ENCODE results near the gene C6orf15.

The C6orf15 gene

GRCh38 chr6:31112478-31112877, at the start of gene C6orf15:
C6orf15 (minus strand) TSS chr6:31112575; CDS start chr6:31112555, 20 bp downstream.
- no peak for DNase-seq (ENCODE audit: low spot score)

- no peak for DNase-seq (ENCODE audit: low spot score)
Observed at GRCh38 chr6:31161216-31162126, 49.1 kb upstream of the C6orf15 start.

GRCh38 chr6:31158863-31159855, 46.8 kb upstream of the C6orf15 start:
- DNase-seq (ENCODE audit: low spot score) = peak; percentile 48

- DNase-seq (ENCODE audit: low spot score) = peak; percentile 100
Observed at GRCh38 chr6:31158140-31158862, 45.9 kb upstream of the C6orf15 start, which contains the start of gene TCF19. TCF19 (plus strand) TSS chr6:31158589; CDS start chr6:31159470, 881 bp downstream.

DNA sequence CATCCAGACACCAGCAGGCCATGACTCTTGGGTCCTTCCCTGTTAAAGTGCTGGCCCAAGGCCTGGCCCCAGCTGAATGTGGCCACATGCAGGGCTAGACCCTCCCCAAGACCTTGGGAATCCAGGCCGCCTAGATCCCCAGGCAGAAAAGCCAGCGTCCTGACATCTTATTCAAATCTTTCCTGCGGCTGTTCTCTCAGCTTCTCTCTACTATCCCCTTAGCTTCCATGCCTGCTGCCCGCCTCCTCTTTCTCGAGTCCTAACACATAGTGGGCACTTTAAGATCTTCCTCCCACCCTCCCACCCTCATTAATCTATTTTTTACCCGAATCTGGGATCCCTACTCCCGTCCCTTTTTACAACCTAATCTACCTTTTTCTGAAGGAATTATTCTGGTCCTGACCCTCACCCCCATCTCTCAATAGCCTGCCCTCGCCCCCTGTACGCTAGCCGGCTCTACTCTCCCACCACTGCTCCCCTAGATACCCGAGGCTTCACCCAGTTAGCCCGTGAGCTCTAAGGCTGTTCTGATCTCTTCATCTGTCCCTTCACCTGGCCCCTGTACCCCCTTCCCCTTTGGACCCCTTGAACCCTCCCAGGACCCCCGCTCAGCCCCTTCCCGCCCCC, 45.3 kb upstream of the C6orf15 start, which contains the start of gene CCHCR1:
TSS of gene CCHCR1 (minus strand) at position 290 of the 627 bp plus-strand sequence. CDS start at position 88, 202 bp downstream.
- DNase-seq (ENCODE audit: low spot score) = no peak

DNA sequence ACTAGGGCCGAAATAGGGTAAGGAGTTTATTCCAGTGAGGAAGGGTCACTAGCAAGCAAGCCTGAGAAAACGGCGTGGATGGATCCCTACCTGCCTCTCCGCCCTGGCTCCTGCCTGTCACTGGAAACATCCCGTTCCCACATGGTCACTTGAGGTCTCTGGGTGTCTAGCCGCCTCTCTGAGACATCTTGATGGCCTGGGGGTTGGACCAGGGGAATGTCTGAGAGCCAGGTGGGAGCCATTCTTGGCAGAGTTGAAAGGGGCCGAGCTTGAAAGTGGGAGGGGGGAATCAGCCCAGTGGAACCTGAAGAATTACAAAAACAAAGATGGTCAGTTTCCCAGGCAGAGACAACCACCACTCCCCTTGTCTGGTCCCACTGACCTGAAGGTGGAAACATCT, 44.3 kb upstream of the C6orf15 start:
- DNase-seq (ENCODE audit: low spot score) = no peak

- no peak for DNase-seq (ENCODE audit: low spot score)
Observed at GRCh38 chr6:31154436-31154835, 42.1 kb upstream of the C6orf15 start.

GRCh38 chr6:31152781-31153180, 40.4 kb upstream of the C6orf15 start:
- no peak for DNase-seq (ENCODE audit: low spot score)

DNA sequence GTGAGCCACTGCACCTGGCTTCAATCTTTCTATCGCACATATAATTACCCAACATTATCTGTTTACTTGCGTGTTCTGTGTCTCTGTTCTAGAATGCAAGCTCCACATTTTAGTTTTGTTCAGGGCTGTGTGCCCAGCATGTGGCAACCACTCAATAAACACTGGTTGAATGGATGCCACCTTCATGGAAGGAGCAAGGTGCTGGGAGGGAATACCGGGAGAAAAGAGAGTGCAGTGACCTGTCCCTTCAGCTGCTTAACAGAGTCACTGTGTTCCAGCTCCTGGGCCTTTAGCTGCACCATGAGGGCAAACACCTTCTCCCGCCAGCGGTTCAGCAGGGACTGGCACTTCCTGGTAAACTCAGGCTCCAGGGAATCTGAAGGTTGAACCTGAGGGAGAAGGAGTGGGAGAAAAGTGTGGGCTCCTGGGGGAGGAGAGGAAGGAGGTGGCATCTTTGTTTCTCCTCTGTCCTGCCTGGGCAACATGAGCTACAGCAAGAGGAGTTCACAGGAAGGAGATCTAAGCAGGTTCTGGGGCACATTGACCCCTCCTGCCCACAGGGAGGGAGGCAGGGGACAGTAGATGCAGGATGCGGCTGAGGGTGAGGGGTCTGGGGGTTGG, 37.6 kb upstream of the C6orf15 start:
- no peak for DNase-seq (ENCODE audit: low spot score)

DNA sequence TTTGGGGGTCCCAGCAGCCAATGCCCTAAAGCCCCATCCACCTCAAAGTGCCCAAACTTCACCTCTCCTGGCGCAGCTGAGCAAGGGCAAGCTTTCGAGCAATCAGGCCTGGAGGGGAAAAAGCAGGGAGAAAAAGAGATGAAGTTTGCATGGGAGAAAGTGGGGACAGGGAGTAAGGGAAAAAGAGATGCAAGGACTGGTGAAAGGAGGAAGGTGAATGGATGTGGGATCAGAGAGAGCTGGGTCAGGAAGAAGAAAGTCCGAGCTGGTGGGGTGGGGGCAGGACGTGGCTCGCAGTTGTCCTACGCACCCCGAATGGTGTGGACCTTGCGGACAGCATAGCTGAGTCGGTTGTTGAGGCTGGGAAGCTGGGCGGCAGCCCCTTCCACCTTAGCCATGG, 33.0 kb upstream of the C6orf15 start:
- DNase-seq (ENCODE audit: low spot score) = no peak

GRCh38 chr6:31144970-31145340, 32.6 kb upstream of the C6orf15 start:
- DNase-seq (ENCODE audit: low spot score) = no peak

DNA sequence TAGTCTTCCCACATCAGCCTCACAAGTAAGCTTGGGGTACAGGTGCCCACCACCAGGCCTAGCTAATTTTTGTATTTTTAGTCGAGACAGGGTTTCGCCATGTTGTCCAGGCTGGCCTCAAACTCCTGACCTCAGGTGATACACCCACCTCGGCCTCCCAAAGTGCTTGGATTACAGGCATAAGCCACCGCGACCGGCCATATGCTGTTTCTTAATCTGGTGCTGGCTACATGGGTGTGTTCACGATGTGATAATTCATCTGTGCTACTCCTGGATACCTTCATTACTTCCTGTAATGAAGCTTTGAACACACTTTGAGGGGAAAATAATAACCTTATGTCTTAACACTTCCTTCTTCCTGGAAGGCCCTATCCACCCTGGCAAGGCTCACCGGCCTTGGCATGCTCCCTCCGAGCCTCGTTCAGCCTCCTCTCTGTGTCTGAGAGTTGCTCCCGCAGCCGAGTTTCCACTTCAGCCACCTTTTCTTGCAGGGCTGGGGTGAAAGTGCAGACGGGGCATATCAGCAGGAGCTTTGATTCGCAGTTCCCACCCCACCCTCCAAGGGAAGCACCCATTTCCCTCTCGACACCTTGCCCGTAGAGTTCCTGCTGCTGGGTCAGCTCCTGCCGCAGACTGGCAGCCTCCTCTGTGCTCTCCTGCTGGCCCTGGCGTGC, 32.1 kb upstream of the C6orf15 start:
- DNase-seq (ENCODE audit: low spot score) = no peak

DNA sequence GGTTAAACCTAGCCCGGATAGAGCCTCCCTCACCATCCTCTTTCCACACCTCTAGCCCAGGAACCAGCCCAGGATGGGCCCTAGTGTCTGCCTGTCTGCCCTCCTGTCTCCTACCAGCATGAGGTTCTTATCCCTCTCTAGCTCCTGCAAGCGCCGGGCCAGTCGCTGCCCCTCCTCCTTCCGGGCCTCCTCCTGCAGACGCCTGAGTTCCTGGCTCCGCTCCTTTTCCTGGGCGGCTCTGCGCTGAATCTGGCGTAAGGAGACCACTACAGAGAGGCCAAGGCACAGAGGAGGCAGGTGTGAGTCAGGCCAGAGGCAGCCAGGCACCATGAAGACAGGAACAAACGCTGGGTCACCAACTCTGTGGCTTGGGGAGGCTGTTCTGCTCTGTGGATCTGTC, 30.8 kb upstream of the C6orf15 start:
- peak; percentile 82 for DNase-seq (ENCODE audit: low spot score)

DNA sequence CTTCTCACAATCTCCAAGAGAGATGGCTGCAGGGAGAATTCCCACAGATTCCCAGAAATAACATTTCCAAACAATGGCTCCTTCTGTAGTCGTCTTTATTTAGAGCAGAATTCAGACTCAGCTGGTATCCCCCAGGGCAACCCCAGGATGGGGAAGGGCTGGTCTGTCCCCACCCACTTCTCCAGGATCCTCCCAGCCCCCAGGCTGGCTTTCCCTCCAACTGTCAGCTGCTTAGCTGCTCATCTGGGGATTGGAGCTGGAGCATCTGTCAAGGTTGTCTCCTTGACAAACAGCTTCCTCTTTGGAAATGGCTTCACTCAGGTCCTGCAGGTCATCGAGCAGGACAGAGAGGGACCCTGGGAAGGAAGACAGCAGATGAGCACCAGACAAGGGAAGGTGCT, 30.0 kb upstream of the C6orf15 start:
- no peak for DNase-seq (ENCODE audit: low spot score)

- no peak for DNase-seq (ENCODE audit: low spot score)
Observed at GRCh38 chr6:31140643-31141042, 28.3 kb upstream of the C6orf15 start.

GRCh38 chr6:31139599-31139998, 27.2 kb upstream of the C6orf15 start:
- peak; percentile 70 for DNase-seq (ENCODE audit: low spot score)

GRCh38 chr6:31138982-31139381, 26.6 kb upstream of the C6orf15 start, which contains the start of gene PSORS1C2:
PSORS1C2 (minus strand) TSS chr6:31139066; CDS start chr6:31139026, 40 bp downstream.
- no peak for DNase-seq (ENCODE audit: low spot score)

GRCh38 chr6:31135710-31136109, 23.3 kb upstream of the C6orf15 start:
- no peak for DNase-seq (ENCODE audit: low spot score)

DNA sequence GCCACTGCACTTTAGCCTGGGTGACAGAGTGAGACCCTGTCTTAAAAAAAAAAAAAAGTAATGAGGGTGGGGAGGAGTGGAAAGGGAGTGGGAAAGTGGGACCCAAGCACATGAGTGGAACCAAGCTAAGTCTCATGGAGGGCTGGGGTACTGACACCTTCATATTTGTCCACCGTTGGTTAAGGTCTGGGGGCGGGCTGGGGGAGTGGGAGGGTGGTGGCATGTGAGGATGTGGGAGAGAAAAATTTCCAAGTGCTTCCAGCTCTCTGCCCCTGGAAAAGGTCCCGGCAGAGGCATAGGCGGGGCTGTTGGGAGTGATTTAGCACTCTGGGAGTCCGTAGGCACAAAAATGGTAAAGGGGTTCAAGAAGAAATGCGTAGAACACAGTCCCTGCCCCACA, 20.4 kb upstream of the C6orf15 start:
- DNase-seq (ENCODE audit: low spot score) = no peak

GRCh38 chr6:31131595-31131994, 19.2 kb upstream of the C6orf15 start:
- DNase-seq (ENCODE audit: low spot score) = no peak

Data from hepatic stellate cell (primary cell).